ENCODE measurements around the gene CLIC3.

Gene CLIC3

DNA sequence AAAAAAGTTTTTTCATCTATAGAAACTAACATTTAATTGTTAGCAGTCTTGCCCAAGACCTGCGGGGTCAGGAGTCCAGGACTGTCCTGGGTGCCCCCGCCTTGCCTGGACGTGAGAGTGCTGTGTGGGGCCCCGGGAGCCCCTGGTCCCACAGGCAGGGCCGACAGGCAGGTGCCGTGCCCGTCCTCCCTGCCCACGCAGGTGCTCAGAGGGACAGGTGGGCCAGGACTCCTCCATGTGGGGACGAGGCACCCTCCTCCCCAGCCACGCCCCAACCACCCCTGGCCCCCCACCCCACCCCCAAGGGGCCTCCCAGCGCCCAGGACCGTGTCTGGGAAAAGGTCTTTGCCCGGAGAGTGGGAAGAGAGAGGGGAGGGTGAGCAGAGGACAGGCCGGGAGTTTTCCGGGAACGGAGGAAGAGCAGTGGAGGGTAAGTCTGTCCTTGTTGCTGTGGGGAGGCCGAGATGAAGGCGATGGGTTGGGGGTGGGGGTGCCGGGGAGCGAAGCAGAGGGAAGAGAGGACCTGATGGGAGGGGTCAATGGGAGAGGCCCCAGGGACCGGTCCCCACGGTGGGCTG, 47.0 kb downstream of the CLIC3 start:
- DNase-seq = peak; percentile 34

DNA sequence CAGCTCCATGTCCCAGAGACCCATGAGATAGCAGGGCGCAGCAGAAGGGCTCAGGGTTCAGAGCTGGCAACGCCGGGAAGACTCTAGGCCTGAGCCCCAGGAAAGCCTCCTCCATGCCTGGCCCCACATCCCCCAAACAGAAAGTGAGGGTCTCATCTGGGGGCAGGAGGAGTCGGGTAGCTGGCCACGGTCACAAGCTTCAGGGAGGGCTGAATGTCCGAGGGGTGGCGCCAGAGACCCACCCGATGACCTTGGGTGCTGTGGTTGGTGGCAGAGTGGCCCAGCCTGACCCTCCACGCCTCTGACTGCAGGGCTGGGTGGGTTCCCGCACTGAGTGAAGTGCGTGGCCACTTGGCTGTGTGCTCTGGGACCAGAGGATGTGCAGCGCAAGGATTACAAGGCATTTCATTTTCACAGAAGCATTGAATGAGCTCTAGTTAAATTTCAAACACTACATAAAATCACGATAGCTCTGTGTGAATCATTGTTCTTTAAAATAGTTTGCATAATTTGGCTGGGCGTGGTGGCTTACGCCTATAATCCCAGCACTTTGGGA, 48.3 kb downstream of the CLIC3 start:
- DNase-seq = peak; percentile 30

DNA sequence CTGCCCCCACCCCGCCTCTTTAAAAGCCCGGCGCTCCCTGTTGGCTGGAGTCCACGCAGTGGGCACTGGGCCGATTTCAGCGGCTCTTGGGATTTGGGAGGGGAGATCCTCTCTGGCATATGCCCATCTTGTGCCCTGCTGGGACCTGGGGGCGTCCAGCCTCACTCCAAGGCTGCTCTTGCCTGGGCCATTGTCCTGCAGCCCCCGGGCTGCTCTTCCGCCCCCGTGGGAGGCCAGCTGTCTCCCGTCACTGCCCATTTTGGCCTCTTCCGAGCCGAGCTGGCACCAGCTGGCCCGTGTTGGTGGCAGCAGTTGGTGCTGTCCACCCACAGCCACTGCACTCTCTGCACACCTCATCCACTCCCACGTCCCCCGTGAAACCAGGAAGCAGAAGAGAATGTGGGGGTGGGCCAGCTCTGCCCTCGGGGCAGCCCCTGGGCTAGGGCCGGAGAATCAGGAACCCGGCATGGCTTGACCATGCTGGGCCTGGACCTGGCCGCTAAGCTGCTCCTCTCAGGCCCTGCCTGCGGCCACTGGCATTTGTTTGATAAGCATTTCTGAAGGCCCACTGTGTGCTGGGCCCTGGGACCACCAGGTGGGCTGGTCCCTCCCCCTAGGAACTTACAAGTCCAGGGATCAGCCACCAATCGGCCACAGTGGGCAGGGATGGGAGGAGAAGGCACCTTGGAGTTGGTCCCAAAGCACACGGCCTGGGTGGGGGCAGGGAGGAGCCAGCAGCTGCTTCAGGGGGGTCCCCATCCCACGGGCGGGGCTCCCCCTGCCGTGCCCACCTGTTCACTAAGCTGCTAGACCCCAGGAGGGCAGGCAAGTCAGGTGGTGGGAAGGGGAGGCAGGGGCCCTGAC, 49.1 kb downstream of the CLIC3 start:
- no peak for DNase-seq

- DNase-seq = no peak
These were observed 49.9 kb downstream of the CLIC3 start for GRCh38 chr9:136946228-136947027.

GRCh38 chr9:136945333-136946227, 50.8 kb downstream of the CLIC3 start:
- DNase-seq = no peak
